Glomerular visceral epithelial cell (primary cell): ENCODE measurements around the gene AKAP8L.
A peak's percentile ranks its signal among the peaks of the same experiment; 100 is the strongest.
"Not testable (repeated sequence)": the region's sequence is repeated elsewhere in the genome, so short reads cannot be mapped to it uniquely, and the experiment has no call there.

Source experiments
- DNase-seq: peaks from one replicate; pipeline ENCODE4 v3.0.0-alpha.2; 2016; ENCODE audit errors: extremely low spot score

Gene AKAP8L

GRCh38 chr19:15379083-15379998 lies 39.4 kb downstream of the AKAP8L start, which contains the start of gene AKAP8:
Gene AKAP8 (minus strand): TSS chr19:15379787. CDS start chr19:15379731, 56 bp downstream.
- peak; percentile 99 for DNase-seq

- DNase-seq, result peak; percentile 56
Measured at GRCh38 chr19:15378534-15379082, 40.2 kb downstream of the AKAP8L start.

- no peak for DNase-seq
Measured at GRCh38 chr19:15374796-15375440, 43.9 kb downstream of the AKAP8L start.

GRCh38 chr19:15374105-15374651 lies 44.6 kb downstream of the AKAP8L start:
- DNase-seq, result no peak

GRCh38 chr19:15373644-15374043 lies 45.1 kb downstream of the AKAP8L start:
- DNase-seq, result no peak

- no peak for DNase-seq
Measured at GRCh38 chr19:15372891-15373301, 45.9 kb downstream of the AKAP8L start.

- no peak for DNase-seq
Measured at GRCh38 chr19:15372470-15372869, 46.3 kb downstream of the AKAP8L start.

GRCh38 chr19:15371786-15372380 lies 46.9 kb downstream of the AKAP8L start:
- no peak for DNase-seq

GRCh38 chr19:15371119-15371518 lies 47.7 kb downstream of the AKAP8L start:
- DNase-seq, result no peak

GRCh38 chr19:15369594-15369891 lies 49.2 kb downstream of the AKAP8L start:
- DNase-seq, result no peak

- DNase-seq, result no peak
Measured at GRCh38 chr19:15368798-15369593, 49.8 kb downstream of the AKAP8L start.

- DNase-seq, result no peak
Measured at GRCh38 chr19:15368051-15368632, 50.6 kb downstream of the AKAP8L start.

- no peak for DNase-seq
Measured at GRCh38 chr19:15367439-15367838, 51.3 kb downstream of the AKAP8L start.

- DNase-seq, result no peak
Measured at GRCh38 chr19:15365264-15365663, 53.5 kb downstream of the AKAP8L start.

- not testable (repeated sequence) for DNase-seq
Measured at GRCh38 chr19:15363791-15364190, 55.0 kb downstream of the AKAP8L start.

GRCh38 chr19:15363048-15363447 lies 55.7 kb downstream of the AKAP8L start:
- not testable (repeated sequence) for DNase-seq

GRCh38 chr19:15360015-15360414 lies 58.8 kb downstream of the AKAP8L start:
- DNase-seq, result not testable (repeated sequence)

GRCh38 chr19:15358918-15359317 lies 59.9 kb downstream of the AKAP8L start:
- no peak for DNase-seq

- no peak for DNase-seq
Measured at GRCh38 chr19:15357906-15358305, 60.9 kb downstream of the AKAP8L start.

- no peak for DNase-seq
Measured at GRCh38 chr19:15354566-15355296, 64.1 kb downstream of the AKAP8L start.
